SK-N-SH (cell line): ENCODE data around the gene CACNA1D. TPM values are rescaled to one million over a fixed set of nuclear protein-coding genes. Genes with fewer than 3 reads are reported as not detected.

ENCODE experiments used
- CTCF ChIA-PET: fragments of 300-600, 350-600 bp; formaldehyde crosslinking; extraction: SDS; loops from one replicate; lab custom pipeline; 2021; lab: Yijun Ruan, JAX
- POLR2A ChIA-PET: fragments of 350-600 bp; sonication (Branson Sonifier 250); formaldehyde crosslinking; extraction: SDS; loops from one replicate; lab custom pipeline; 2020; ENCODE audit warnings: antibody characterized with exemption, inconsistent platforms; lab: Yijun Ruan, JAX
- DNase-seq: peaks from one replicate; pipeline ENCODE4 v3.0.0; 2012
- H2AFZ ChIP-seq: fragments of 200-600 bp; sonication (generic); 2 replicates; pipeline ENCODE4 v1.8.1; 2016; ENCODE audit warnings: antibody characterized with exemption, mild to moderate bottlenecking, low read depth
- H3F3A ChIP-seq: fragments of 200-600 bp; sonication (generic); replicated peaks from 2 replicates; pipeline ENCODE3; 2016; ENCODE audit warnings: antibody characterized with exemption, mild to moderate bottlenecking; ENCODE audit not compliant: insufficient read depth
- H3K27ac ChIP-seq, 2 experiments: fragments of 200-500 bp in 1 of 2; fragments of 200-600 bp in 1 of 2; sonication (Bioruptor generic) in 1 of 2; sonication (generic), shearing (Covaris generic) in 1 of 2; 2 replicates each; pipeline versions ENCODE4 v1.5.1 to v1.6.1; 2014 to 2016; ENCODE audit warnings: low read depth in 2 of 2, inconsistent platforms in 1 of 2, low read length in 1 of 2, mild to moderate bottlenecking in 1 of 2, mixed read lengths in 1 of 2
- H3K27me3 ChIP-seq: fragments of 200-600 bp; sonication (generic), shearing (Covaris generic); 2 replicates; pipeline ENCODE4 v1.6.1; 2016; ENCODE audit warnings: mixed run types; ENCODE audit not compliant: insufficient read depth
- H3K36me3 ChIP-seq, 2 experiments: fragments of 200-500 bp in 1 of 2; fragments of 200-600 bp in 1 of 2; sonication (Bioruptor generic) in 1 of 2; sonication (generic) in 1 of 2; replicated peaks in 1 of 2; 2 replicates each; pipeline versions ENCODE3 to v1.5.1; 2014 to 2016; ENCODE audit warnings: low read length in 1 of 2, mild to moderate bottlenecking in 1 of 2; ENCODE audit not compliant: insufficient read depth in 2 of 2, control insufficient read depth in 1 of 2
- H3K4me1 ChIP-seq, 2 experiments: fragments of 200-500 bp in 1 of 2; fragments of 200-600 bp in 1 of 2; sonication (Bioruptor generic) in 1 of 2; sonication (generic), shearing (Covaris generic) in 1 of 2; 2 replicates each; pipeline versions ENCODE4 v1.5.1 to v1.6.1; 2014 to 2016; ENCODE audit warnings: low read depth in 1 of 2, low read length in 1 of 2, mixed run types in 1 of 2; ENCODE audit not compliant: insufficient read depth in 2 of 2, control insufficient read depth in 1 of 2
- H3K4me2 ChIP-seq: fragments of 200-600 bp; sonication (generic), shearing (Covaris generic); 2 replicates; pipeline ENCODE4 v1.6.1; 2017; ENCODE audit warnings: mixed run types
- H3K4me3 ChIP-seq, 2 experiments: fragments of 200-500 bp in 1 of 2; fragments of 200-600 bp in 1 of 2; sonication (Bioruptor generic) in 1 of 2; sonication (generic), shearing (Covaris generic) in 1 of 2; 2 replicates each; pipeline versions ENCODE4 v1.5.1 to v1.8.1; 2014 to 2016; ENCODE audit warnings: low read depth in 2 of 2, inconsistent platforms in 1 of 2, low read length in 1 of 2, mild to moderate bottlenecking in 1 of 2, mixed read lengths in 1 of 2, moderate library complexity in 1 of 2
- H3K79me2 ChIP-seq: fragments of 200-600 bp; sonication (generic); 2 replicates; pipeline ENCODE4 v1.8.1; 2017; ENCODE audit warnings: mild to moderate bottlenecking; ENCODE audit not compliant: insufficient read depth
- H3K9ac ChIP-seq: fragments of 200-600 bp; sonication (generic); 2 replicates; pipeline ENCODE4 v1.6.1; 2017; ENCODE audit warnings: mixed run types
- H3K9me2 ChIP-seq: fragments of 200-600 bp; sonication (generic); 2 replicates; pipeline ENCODE4 v1.6.1; 2017; ENCODE audit warnings: mixed run types
- H3K9me3 ChIP-seq: fragments of 200-600 bp; sonication (generic); 2 replicates; pipeline ENCODE4 v1.6.1; 2017; ENCODE audit warnings: mixed run types, mild to moderate bottlenecking, moderate library complexity
- H4K20me1 ChIP-seq: fragments of 200-600 bp; sonication (generic); 2 replicates; pipeline ENCODE4 v1.6.1; 2017; ENCODE audit warnings: mild to moderate bottlenecking, mixed run types; ENCODE audit not compliant: insufficient read depth
- FOSL2 ChIP-seq: IDR thresholded peaks from 2 replicates; pipeline ENCODE4 v1.4.0; 2012; ENCODE audit warnings: low read depth, mild to moderate bottlenecking, moderate library complexity, borderline replicate concordance
- FOXJ3 ChIP-seq: sonication (generic); formaldehyde crosslinking; IDR thresholded peaks from 2 replicates; pipeline ENCODE4 v1.5.1; 2020; ENCODE audit warnings: mild to moderate bottlenecking, missing genetic modification reagents
- GATA2 ChIP-seq: sonication (generic); formaldehyde crosslinking; IDR thresholded peaks from 2 replicates; pipeline ENCODE4 v1.5.0; 2020; ENCODE audit warnings: mild to moderate bottlenecking, missing genetic modification reagents
- MEF2A ChIP-seq: IDR thresholded peaks from 2 replicates; pipeline ENCODE4 v1.4.0; 2012; ENCODE audit warnings: low read depth, borderline replicate concordance
- NRF1 ChIP-seq: IDR thresholded peaks from 2 replicates; pipeline ENCODE4 v1.6.1; 2012; ENCODE audit warnings: low read depth, mild to moderate bottlenecking, low read length
- RXRA ChIP-seq: IDR thresholded peaks from 2 replicates; pipeline ENCODE4 v1.4.0; 2012; ENCODE audit warnings: low read depth, mild to moderate bottlenecking, borderline replicate concordance
- TAF1 ChIP-seq: IDR thresholded peaks from 2 replicates; pipeline ENCODE4 v1.6.1; 2012; ENCODE audit warnings: low read depth, mild to moderate bottlenecking, low read length, moderate library complexity, borderline replicate concordance
- TCF12 ChIP-seq: IDR thresholded peaks from 2 replicates; pipeline ENCODE4 v1.4.0; 2012
- TEAD4 ChIP-seq: IDR thresholded peaks from 2 replicates; pipeline ENCODE4 v1.4.0; 2012; ENCODE audit warnings: mild to moderate bottlenecking, borderline replicate concordance; ENCODE audit not compliant: insufficient read depth
- WGBS: methylation state at CpG from one replicate; pipeline ENCODE4 v1.1.6; 2017; ENCODE audit warnings: low lambda C conversion rate; 5-methylcytosine and 5-hydroxymethylcytosine counted together
- polyA plus RNA-seq, 3 experiments: library from polyadenylated mRNA; depleted of rRNA; stranded (reverse); fragments of >200 nt; gene quantifications; 2 replicates each; pipeline ENCODE4 v1.2.3, GENCODE V29; 2012
- TF ChIP-seq, protein P1 (sequence below): IDR thresholded peaks from 2 replicates; pipeline ENCODE4; 2012
- TF ChIP-seq, protein P2 (sequence below): IDR thresholded peaks from 2 replicates; pipeline ENCODE4 v1.6.1; 2012; ENCODE audit warnings: mild to moderate bottlenecking, low read depth, low read length, moderate library complexity
- TF ChIP-seq, protein P3 (sequence below): IDR thresholded peaks from 2 replicates; pipeline ENCODE4 v1.4.0; 2012; ENCODE audit warnings: low read depth, borderline replicate concordance

Gene CACNA1D
- polyA plus RNA-seq, 1 of the 3 experiments (the other 2 are of a cell fraction) = 0.12 TPM

DNA sequence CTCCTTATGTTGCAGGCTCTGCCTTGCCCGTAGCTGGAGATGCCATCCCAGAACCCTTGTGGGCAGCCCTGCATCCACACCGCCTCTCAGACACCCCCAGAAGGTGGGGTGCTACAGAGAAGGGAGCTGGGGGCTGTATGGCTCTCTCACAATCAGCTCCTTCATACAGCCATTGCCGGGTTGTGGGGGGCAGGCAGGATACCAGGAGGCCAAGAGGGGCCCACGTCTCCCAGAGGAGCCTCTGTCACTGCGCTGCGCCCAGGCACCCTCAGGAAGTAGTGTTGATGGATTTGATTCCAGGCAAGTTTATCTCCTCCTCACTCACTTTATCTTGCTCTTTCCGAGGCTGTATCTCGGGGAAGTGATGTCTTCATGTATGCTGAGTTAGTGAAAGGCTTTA, 180.2 kb downstream of the CACNA1D start:
- CTCF ChIA-PET = interaction anchor here (1.0 to 4.2 kb wide), 3 partner anchors 18 to 299 kb away, joined by 3 to 35 read pairs (median 11); no protein-coding TSS in a partner anchor
- Histone ChIP-seq H4K20me1 (no peaks in the 10 kb centered on the region), H3F3A (no peaks in the 10 kb centered on the region), H3K27me3 (no peaks in the 10 kb centered on the region; the same call in 1 of the 2 replicates), H3K4me3 (no peak overlapping the region)
- TF ChIP-seq GATA2 (CRISPR knock-in tag) (peak; percentile 32; the same call in 1 of the 2 replicates), TEAD4 (no peak)
- TF ChIP-seq, all 33 proteins: peak for 1
- Histone ChIP-seq H3K4me2 (no peak overlapping the region), H3K9me3 (no peaks in the 10 kb centered on the region), H3K79me2 (no peaks in the 10 kb centered on the region), H3K4me1 (peaks cover 0 to 49% of the 10 kb centered on the region in 2 experiments; a peak in 2 of 4 replicates), H3K36me3 (no peaks in the 10 kb centered on the region), H3K9ac (no peak overlapping the region), H3K9me2 (no peaks in the 10 kb centered on the region), H3K27ac (peak overlapping the region in 1 of 2 experiments; percentile 72; a peak in 2 of 4 replicates), H2AFZ (no peak overlapping the region)
- WGBS = 46% methylated on average over 8 of the region's 8 CpGs
- POLR2A ChIA-PET = no interaction called here
- DNase-seq = peak; percentile 27

DNA sequence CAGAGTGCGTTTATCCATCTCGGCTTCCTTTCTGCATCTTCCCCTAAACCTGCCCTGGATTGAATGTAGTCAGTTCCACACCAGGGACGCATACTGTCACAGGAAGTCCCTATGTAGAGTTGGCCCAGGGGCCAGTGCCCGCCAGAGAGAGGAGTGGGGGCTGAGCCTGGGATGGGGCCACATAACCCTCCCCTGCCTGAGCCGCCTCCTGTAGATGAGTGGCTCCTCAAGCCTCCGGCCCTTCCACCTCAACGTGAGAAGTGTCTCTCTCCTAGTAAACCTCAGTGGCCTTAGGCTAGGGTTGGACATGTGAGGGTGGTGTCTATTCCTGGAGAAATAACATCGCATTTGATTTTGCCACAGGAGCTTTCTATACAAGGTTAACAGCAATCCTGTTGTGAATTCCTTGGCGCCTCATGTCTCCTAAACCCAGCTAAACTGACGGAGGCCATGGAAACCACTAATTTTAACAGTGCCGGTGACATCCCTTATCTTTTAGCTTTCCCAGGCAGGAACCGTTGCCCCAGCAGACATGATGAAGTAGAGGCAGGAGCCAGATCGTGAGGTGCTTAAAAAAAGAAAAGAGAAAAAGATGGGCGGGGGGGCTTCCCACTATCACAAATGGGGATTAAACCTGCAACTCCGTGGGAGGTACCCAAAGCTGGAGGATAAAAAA, 180.7 kb downstream of the CACNA1D start:
- ChIA-PET CTCF (interaction anchor here (0.7 to 4.2 kb wide), 3 partner anchors 34 to 300 kb away, joined by 3 to 35 read pairs (median 11); no protein-coding TSS in a partner anchor), POLR2A (no interaction called here)

DNA sequence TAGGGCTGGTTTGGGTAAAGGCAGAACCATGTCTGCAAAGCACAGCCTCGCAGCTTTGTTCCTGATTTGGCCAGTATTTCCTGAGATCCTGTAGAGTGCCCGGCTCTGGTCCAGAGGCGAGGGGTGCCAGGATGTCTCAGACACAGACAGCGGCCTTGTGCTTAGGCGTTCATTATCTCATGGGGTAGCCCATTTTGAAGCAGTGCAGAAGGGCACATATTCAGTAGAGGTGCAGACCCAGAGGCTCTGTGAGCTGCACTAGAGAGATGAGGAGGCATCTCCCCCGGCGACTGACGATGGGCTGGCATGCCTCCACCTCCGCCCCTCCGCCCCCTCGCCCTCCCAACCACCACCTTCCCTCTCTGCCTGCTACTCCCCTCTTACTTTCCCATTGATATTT, 181.5 kb downstream of the CACNA1D start:
- WGBS = 75% methylated on average over 11 of the region's 11 CpGs
- H2AFZ ChIP-seq = no peak overlapping the region
- TF ChIP-seq, protein P1, sequence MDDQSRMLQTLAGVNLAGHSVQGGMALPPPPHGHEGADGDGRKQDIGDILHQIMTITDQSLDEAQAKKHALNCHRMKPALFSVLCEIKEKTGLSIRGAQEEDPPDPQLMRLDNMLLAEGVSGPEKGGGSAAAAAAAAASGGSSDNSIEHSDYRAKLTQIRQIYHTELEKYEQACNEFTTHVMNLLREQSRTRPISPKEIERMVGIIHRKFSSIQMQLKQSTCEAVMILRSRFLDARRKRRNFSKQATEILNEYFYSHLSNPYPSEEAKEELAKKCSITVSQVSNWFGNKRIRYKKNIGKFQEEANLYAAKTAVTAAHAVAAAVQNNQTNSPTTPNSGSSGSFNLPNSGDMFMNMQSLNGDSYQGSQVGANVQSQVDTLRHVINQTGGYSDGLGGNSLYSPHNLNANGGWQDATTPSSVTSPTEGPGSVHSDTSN = no peak
- TF ChIP-seq GATA2 (CRISPR knock-in tag) = no peak
- TF ChIP-seq TCF12 = no peak
- TF ChIP-seq TEAD4 = no peak
- TF ChIP-seq MEF2A = no peak
- no peak for TF ChIP-seq TAF1
- no peak for TF ChIP-seq FOXJ3
- TF ChIP-seq FOSL2 = no peak
- TF ChIP-seq RXRA = no peak
- TF ChIP-seq, protein P2, sequence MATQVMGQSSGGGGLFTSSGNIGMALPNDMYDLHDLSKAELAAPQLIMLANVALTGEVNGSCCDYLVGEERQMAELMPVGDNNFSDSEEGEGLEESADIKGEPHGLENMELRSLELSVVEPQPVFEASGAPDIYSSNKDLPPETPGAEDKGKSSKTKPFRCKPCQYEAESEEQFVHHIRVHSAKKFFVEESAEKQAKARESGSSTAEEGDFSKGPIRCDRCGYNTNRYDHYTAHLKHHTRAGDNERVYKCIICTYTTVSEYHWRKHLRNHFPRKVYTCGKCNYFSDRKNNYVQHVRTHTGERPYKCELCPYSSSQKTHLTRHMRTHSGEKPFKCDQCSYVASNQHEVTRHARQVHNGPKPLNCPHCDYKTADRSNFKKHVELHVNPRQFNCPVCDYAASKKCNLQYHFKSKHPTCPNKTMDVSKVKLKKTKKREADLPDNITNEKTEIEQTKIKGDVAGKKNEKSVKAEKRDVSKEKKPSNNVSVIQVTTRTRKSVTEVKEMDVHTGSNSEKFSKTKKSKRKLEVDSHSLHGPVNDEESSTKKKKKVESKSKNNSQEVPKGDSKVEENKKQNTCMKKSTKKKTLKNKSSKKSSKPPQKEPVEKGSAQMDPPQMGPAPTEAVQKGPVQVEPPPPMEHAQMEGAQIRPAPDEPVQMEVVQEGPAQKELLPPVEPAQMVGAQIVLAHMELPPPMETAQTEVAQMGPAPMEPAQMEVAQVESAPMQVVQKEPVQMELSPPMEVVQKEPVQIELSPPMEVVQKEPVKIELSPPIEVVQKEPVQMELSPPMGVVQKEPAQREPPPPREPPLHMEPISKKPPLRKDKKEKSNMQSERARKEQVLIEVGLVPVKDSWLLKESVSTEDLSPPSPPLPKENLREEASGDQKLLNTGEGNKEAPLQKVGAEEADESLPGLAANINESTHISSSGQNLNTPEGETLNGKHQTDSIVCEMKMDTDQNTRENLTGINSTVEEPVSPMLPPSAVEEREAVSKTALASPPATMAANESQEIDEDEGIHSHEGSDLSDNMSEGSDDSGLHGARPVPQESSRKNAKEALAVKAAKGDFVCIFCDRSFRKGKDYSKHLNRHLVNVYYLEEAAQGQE = no peak

More for the DNA sequence above, 180.7 kb downstream of the CACNA1D start:
- 61% methylated on average over 12 of the region's 15 CpGs for WGBS
- Histone ChIP-seq H3K4me3 (no peak overlapping the region), H3K27me3 (no peaks in the 10 kb centered on the region; the same call in 1 of the 2 replicates), H3K36me3 (no peaks in the 10 kb centered on the region), H2AFZ (no peak overlapping the region), H3K9me2 (no peaks in the 10 kb centered on the region), H3K9me3 (no peaks in the 10 kb centered on the region), H3F3A (no peaks in the 10 kb centered on the region), H3K9ac (no peak overlapping the region), H3K4me2 (no peak overlapping the region), H3K27ac (peak overlapping the region in 1 of 2 experiments; percentile 72; a peak in 2 of 4 replicates), H3K79me2 (no peaks in the 10 kb centered on the region), H4K20me1 (no peaks in the 10 kb centered on the region), H3K4me1 (peaks cover 0 to 55% of the 10 kb centered on the region in 2 experiments; a peak in 2 of 4 replicates)
- TF ChIP-seq NRF1 = no peak
- TF ChIP-seq, protein P3, sequence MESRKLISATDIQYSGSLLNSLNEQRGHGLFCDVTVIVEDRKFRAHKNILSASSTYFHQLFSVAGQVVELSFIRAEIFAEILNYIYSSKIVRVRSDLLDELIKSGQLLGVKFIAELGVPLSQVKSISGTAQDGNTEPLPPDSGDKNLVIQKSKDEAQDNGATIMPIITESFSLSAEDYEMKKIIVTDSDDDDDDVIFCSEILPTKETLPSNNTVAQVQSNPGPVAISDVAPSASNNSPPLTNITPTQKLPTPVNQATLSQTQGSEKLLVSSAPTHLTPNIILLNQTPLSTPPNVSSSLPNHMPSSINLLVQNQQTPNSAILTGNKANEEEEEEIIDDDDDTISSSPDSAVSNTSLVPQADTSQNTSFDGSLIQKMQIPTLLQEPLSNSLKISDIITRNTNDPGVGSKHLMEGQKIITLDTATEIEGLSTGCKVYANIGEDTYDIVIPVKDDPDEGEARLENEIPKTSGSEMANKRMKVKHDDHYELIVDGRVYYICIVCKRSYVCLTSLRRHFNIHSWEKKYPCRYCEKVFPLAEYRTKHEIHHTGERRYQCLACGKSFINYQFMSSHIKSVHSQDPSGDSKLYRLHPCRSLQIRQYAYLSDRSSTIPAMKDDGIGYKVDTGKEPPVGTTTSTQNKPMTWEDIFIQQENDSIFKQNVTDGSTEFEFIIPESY = no peak
- peak; percentile 31 for DNase-seq

More for the DNA sequence above, 181.5 kb downstream of the CACNA1D start:
- no peaks in the 10 kb centered on the region for H4K20me1 ChIP-seq
- H3K27me3 ChIP-seq = no peaks in the 10 kb centered on the region; the same call in 1 of the 2 replicates
- POLR2A ChIA-PET = no interaction called here
- peak overlapping the region in 1 of 2 experiments; percentile 11; a peak in 1 of 4 replicates for H3K27ac ChIP-seq
- H3K4me3 ChIP-seq = no peak overlapping the region
- no peaks in the 10 kb centered on the region for H3K79me2 ChIP-seq
- no peaks in the 10 kb centered on the region for H3F3A ChIP-seq
- peaks cover 0 to 52% of the 10 kb centered on the region in 2 experiments; a peak in 2 of 4 replicates for H3K4me1 ChIP-seq
- H3K36me3 ChIP-seq = no peaks in the 10 kb centered on the region
- DNase-seq = no peak
- CTCF ChIA-PET = interaction anchor here (0.7 to 4.2 kb wide), 3 partner anchors 33 to 301 kb away, joined by 3 to 35 read pairs (median 11); no protein-coding TSS in a partner anchor
- H3K9ac ChIP-seq = no peak overlapping the region
- no peaks in the 10 kb centered on the region for H3K9me2 ChIP-seq
- H3K9me3 ChIP-seq = no peaks in the 10 kb centered on the region
- H3K4me2 ChIP-seq = no peak overlapping the region
